Measurements from ENCODE around the gene TANGO2. TPM values are rescaled to one million over a fixed set of nuclear protein-coding genes. Genes with fewer than 3 reads are reported as not detected.

TANGO2 gene
- total RNA-seq, 1 donor from 2014 or later: 44.2 TPM

DNA sequence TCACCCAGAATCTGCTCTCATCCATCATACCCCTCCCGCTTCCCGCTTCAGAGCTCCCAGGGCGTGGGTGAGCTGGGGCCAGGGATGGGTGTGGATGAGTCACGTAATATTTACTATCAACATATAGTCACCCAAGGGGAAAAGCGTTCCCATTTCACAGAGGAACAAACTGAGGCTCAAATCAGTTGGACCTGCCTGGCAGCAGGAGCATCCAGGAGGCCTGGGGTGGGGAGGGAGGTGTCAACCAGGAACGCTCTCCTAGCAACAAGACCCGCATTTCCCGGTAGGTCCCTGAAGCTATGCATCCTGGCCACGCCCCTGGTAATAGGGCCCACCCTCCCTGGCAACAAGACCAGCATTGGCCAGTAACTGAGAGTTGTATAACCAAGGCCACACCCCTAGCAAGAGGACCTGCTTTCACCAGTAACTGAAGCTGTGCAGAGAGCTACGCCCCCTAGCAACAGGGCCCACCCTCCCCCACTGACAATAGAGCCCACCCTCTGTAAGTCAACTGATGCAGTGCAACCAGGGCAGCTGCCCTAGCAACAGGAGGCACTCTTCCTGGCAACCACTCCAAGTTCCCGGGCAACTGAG lies 46.5 kb upstream of the TANGO2 start:
- FAIRE-seq: no peak
- no peak for DNase-seq (ENCODE audit: low read depth)
- no peaks in the 10 kb centered on the region for H3K27me3 ChIP-seq (ENCODE audit: control insufficient read depth, insufficient read depth, low read length)
- H3K36me3 ChIP-seq (ENCODE audit: control insufficient read depth, insufficient read depth, low read length): peaks cover 6% of the 10 kb centered on the region
- no peak overlapping the region for H3K4me3 ChIP-seq (ENCODE audit: low read depth, low read length)
- TF ChIP-seq, protein P1, sequence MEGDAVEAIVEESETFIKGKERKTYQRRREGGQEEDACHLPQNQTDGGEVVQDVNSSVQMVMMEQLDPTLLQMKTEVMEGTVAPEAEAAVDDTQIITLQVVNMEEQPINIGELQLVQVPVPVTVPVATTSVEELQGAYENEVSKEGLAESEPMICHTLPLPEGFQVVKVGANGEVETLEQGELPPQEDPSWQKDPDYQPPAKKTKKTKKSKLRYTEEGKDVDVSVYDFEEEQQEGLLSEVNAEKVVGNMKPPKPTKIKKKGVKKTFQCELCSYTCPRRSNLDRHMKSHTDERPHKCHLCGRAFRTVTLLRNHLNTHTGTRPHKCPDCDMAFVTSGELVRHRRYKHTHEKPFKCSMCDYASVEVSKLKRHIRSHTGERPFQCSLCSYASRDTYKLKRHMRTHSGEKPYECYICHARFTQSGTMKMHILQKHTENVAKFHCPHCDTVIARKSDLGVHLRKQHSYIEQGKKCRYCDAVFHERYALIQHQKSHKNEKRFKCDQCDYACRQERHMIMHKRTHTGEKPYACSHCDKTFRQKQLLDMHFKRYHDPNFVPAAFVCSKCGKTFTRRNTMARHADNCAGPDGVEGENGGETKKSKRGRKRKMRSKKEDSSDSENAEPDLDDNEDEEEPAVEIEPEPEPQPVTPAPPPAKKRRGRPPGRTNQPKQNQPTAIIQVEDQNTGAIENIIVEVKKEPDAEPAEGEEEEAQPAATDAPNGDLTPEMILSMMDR (IDR thresholded peaks at IDR 0.05; ENCODE audit: insufficient read depth, low read length, severe bottlenecking): no peak

DNA sequence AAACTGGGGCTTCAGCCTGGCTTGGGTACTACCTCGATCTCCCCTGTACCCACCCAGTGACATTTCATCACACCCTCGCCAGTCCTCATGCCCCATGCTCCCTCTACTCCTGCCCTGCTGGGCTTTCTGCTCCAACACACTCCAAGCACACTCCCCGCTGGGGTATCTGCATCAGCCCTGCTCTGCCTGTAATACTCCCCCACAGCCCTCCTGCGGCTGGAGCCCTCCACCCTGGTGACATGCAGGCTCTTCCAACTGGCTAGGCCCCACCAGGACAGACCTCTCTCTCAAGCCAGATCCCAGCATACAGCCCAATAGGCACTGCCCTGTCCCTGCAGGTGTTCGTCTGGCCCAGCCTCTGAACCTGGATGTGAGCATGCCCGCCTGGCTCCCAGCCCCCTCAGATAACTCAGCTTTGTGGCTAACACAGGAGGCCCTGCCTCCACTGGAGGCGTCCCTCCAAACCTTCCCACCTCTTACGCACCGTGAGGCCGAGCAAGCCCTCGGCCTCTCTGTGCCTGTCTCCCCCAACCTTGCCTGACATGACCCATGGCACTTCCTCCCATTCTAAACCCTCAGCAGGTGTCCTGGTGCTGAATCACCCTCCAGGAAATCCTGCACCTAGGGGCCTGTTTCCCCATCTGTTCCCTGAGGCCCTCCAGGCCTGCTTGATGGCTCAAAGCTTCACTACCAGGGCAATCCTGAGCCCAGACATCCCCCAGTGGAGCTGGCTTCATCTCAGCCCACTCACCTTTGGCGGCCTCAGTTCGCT lies 45.8 kb upstream of the TANGO2 start:
- peaks cover 6% of the 10 kb centered on the region for H3K36me3 ChIP-seq (ENCODE audit: control insufficient read depth, insufficient read depth, low read length)
- no peak overlapping the region for H3K4me3 ChIP-seq (ENCODE audit: low read depth, low read length)
- no peaks in the 10 kb centered on the region for H3K27me3 ChIP-seq (ENCODE audit: control insufficient read depth, insufficient read depth, low read length)
- DNase-seq (ENCODE audit: low read depth) (peak; percentile 60), FAIRE-seq (no peak)
- TF ChIP-seq, protein P1 (IDR thresholded peaks at IDR 0.05; ENCODE audit: insufficient read depth, low read length, severe bottlenecking): no peak

DNA sequence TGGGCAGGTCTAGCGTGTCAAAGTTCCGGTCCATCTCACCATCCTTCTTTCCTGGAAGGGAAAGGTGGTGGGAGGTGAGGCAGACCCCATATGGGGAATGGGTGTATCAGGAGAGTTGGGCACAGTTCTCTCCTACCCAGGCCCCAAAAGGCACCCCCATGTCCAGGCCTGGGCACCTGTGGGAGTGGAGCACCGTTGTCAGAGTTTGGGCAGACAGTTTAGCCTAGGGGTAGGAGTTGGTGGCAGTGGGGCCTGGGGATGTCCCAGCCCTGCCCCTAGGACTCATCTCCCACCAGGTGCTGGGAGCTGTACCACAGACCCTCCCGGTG lies 45.2 kb upstream of the TANGO2 start:
- peaks cover 6% of the 10 kb centered on the region for H3K36me3 ChIP-seq (ENCODE audit: control insufficient read depth, insufficient read depth, low read length)
- no peak for FAIRE-seq
- H3K4me3 ChIP-seq (ENCODE audit: low read depth, low read length): no peak overlapping the region
- TF ChIP-seq, protein P1 (IDR thresholded peaks at IDR 0.05; ENCODE audit: insufficient read depth, low read length, severe bottlenecking): no peak
- DNase-seq (ENCODE audit: low read depth): no peak
- no peaks in the 10 kb centered on the region for H3K27me3 ChIP-seq (ENCODE audit: control insufficient read depth, insufficient read depth, low read length)

DNA sequence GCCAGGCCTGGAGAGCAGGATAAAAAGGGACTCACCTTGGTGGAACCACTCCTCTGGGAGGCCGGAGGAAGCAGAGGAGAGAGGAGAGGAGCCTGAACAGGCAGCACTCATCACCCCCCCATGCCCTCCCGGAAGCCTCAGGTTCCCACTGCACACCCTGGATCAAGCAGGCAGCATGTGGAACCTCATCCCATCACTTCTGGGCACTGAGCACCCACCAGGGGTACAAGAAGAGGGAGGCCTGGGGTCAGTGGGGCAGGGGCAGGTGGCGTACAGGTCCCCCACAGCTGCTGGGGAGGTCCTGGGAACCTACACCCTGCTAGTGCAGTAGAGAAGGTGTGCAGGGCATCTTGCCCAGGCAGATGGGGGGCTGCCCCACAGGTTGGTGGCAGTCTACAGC lies 44.2 kb upstream of the TANGO2 start:
- Histone ChIP-seq H3K27me3 (ENCODE audit: control insufficient read depth, insufficient read depth, low read length) (no peaks in the 10 kb centered on the region), H3K36me3 (ENCODE audit: control insufficient read depth, insufficient read depth, low read length) (peaks cover 3% of the 10 kb centered on the region), H3K4me3 (ENCODE audit: low read depth, low read length) (no peak overlapping the region)
- DNase-seq (ENCODE audit: low read depth): no peak
- TF ChIP-seq, protein P1 (IDR thresholded peaks at IDR 0.05; ENCODE audit: insufficient read depth, low read length, severe bottlenecking): no peak
- FAIRE-seq: no peak

DNA sequence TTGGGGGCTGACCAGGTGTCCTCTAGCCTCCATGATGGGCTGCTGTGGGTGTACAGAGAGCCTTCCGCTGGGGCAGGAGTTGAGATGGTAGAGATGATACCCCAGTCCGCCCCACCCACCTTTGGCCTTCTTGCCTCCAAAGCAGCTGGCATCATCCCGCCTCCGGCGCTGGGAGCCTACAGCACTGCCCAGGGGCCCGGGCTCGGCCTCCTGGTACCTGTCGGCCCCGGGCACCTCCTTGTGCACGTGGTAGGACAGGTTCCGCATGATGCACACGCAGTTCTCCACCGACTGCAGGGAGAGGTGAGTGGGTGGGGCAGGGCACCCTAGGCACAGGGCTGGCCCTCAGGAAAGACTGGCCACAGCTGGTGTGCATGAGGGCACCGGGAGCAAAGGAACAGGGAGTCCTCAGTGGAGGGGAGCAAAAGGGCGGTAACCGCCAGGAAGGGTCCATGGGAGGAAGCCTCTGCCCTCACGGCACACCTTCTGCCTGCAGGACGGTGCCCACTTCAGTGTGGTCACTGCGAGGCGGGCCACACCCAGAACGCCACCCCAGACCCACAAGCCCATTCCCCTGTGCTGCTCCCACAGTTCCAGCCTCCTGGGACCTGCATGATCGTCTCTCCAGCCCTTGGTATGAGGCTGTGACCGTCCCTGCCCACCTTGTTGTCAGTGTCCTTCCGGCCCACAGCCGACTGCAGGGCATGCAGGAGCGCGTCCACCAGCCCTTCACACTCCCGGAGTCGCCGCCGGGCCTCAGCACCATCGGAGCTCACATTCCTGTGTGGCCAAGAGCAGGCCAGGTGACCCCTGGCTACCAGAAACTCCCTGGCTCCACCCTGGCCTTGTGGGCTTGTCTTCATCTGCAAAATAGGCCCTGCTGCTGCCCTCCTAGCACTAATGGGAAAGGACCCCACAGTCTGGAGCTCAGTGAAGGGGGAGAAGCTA lies 43.3 kb upstream of the TANGO2 start:
- Histone ChIP-seq H3K4me3 (ENCODE audit: low read depth, low read length) (no peak overlapping the region), H3K27me3 (ENCODE audit: control insufficient read depth, insufficient read depth, low read length) (no peaks in the 10 kb centered on the region), H3K36me3 (ENCODE audit: control insufficient read depth, insufficient read depth, low read length) (peaks cover 3% of the 10 kb centered on the region)
- FAIRE-seq: no peak
- TF ChIP-seq, protein P1 (IDR thresholded peaks at IDR 0.05; ENCODE audit: insufficient read depth, low read length, severe bottlenecking): no peak
- no peak for DNase-seq (ENCODE audit: low read depth)
